ENCODE results near the gene KCNJ5. TPM values are rescaled to one million over a fixed set of nuclear protein-coding genes. Genes with fewer than 3 reads are reported as not detected.

The KCNJ5 gene
- total RNA-seq, 2 donors from 2014 or later, result 0.60 to 1.1 TPM

DNA sequence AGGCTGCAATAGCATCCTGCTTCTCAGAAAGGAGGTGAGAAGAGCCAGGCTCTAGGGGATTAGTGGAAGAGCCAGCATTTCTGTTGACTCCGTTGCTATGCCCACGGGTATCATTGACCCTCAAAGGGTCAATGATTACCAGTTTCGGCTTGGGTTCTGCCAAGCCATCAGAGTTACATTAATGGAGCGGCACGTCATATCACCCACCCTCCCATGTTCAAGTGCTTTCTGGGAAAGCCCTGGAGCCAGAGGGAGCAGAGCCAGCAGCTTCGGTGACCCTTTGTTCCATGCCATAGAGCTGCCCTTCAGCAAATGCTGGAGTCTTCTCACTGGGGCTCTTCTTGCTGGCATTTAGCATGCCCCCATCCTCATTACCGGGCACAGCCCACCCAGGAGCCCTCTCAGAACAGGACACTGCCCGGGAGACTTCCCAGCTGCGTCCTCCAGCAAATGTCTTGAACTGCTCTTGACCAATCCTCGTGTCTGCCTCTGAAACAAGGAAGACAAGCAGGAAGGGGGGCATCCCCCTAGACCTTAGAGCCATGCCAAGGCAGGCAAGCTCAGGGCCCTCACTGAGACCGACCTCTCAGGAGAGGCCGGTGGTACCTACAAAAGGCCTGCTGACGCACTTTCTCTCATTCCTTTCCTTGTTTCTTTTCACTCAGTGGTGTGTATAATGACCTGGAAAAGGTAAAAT, 38.7 kb upstream of the KCNJ5 start:
- H3K27me3 Mint-ChIP-seq (ENCODE audit: insufficient read depth), result peaks cover 14% of the 10 kb centered on the region
- Histone ChIP-seq H3K27ac (ENCODE audit: low read depth, low read length) (no peak overlapping the region), H3K27me3 (ENCODE audit: control insufficient read depth, insufficient read depth, low read length, poor library complexity, severe bottlenecking) (no peaks in the 10 kb centered on the region), H3K9me3 (ENCODE audit: control insufficient read depth, low read length) (no peaks in the 10 kb centered on the region), H3K4me3 (ENCODE audit: low read length) (no peak overlapping the region), H3K4me1 (ENCODE audit: control insufficient read depth, insufficient read depth, low read length) (no peaks in the 10 kb centered on the region), H3K36me3 (ENCODE audit: control insufficient read depth, insufficient read depth, low read length) (no peaks in the 10 kb centered on the region), H3K9ac (ENCODE audit: extremely low read depth, low read length, poor library complexity, severe bottlenecking) (no peak overlapping the region)
- H3K36me3 Mint-ChIP-seq (ENCODE audit: low read depth), result no peaks in the 10 kb centered on the region
- 94 to 99% methylated on average over 9 to 13 of the region's 13 CpGs for WGBS, 2 experiments (ENCODE audit: insufficient coverage in 1 of 2, insufficient read length in 1 of 2)
- DNase-seq, result no peak
- no peak overlapping the region for H3K27ac Mint-ChIP-seq
- no peak overlapping the region for H3K4me3 Mint-ChIP-seq
- no peaks in the 10 kb centered on the region for H3K4me1 Mint-ChIP-seq
- no peaks in the 10 kb centered on the region for H3K9me3 Mint-ChIP-seq
- TF ChIP-seq, protein P1, sequence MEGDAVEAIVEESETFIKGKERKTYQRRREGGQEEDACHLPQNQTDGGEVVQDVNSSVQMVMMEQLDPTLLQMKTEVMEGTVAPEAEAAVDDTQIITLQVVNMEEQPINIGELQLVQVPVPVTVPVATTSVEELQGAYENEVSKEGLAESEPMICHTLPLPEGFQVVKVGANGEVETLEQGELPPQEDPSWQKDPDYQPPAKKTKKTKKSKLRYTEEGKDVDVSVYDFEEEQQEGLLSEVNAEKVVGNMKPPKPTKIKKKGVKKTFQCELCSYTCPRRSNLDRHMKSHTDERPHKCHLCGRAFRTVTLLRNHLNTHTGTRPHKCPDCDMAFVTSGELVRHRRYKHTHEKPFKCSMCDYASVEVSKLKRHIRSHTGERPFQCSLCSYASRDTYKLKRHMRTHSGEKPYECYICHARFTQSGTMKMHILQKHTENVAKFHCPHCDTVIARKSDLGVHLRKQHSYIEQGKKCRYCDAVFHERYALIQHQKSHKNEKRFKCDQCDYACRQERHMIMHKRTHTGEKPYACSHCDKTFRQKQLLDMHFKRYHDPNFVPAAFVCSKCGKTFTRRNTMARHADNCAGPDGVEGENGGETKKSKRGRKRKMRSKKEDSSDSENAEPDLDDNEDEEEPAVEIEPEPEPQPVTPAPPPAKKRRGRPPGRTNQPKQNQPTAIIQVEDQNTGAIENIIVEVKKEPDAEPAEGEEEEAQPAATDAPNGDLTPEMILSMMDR (conservative IDR thresholded peaks at IDR 0.05), result no peak

- Histone ChIP-seq H3K4me3 (ENCODE audit: low read length) (no peak overlapping the region), H3K27ac (ENCODE audit: low read depth, low read length) (no peak overlapping the region), H3K4me1 (ENCODE audit: control insufficient read depth, insufficient read depth, low read length) (no peaks in the 10 kb centered on the region), H3K27me3 (ENCODE audit: control insufficient read depth, insufficient read depth, low read length, poor library complexity, severe bottlenecking) (peaks cover 5% of the 10 kb centered on the region), H3K9me3 (ENCODE audit: control insufficient read depth, low read length) (no peaks in the 10 kb centered on the region), H3K9ac (ENCODE audit: extremely low read depth, low read length, poor library complexity, severe bottlenecking) (no peak overlapping the region), H3K36me3 (ENCODE audit: control insufficient read depth, insufficient read depth, low read length) (no peaks in the 10 kb centered on the region)
- Mint-ChIP-seq H3K27me3 (ENCODE audit: insufficient read depth) (peaks cover 19% of the 10 kb centered on the region), H3K4me1 (no peaks in the 10 kb centered on the region), H3K4me3 (no peak overlapping the region), H3K9me3 (no peaks in the 10 kb centered on the region), H3K36me3 (ENCODE audit: low read depth) (no peaks in the 10 kb centered on the region), H3K27ac (no peak overlapping the region)
- WGBS, 2 experiments (ENCODE audit: insufficient coverage in 1 of 2, insufficient read length in 1 of 2), result 88 to 100% methylated on average over 4 to 5 of the region's 6 CpGs
- TF ChIP-seq, protein P1 (conservative IDR thresholded peaks at IDR 0.05), result no peak
- no peak for DNase-seq
These were observed 37.6 kb upstream of the KCNJ5 start for GRCh38 chr11:128853559-128853958.

DNA sequence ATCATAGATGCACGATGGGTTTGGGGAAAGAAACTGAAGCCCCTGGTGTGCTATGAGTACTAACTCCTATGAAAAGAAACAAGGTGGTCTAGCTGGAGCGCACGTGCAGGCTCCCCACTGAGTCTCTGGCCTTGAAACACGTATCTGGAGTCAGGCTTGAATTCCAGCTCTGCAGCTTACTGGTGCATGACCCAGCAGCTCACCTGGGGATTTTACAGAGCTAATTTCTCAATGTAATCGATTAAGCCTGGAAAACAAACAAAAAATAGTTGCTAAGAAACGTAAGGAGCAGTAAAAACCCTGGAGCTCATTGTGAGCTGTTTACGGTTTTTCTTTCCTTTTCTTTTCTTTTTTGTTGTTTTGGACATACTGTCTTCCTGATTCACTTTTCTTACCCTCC, 36.3 kb upstream of the KCNJ5 start:
- Histone ChIP-seq H3K27ac (ENCODE audit: low read depth, low read length) (no peak overlapping the region), H3K4me3 (ENCODE audit: low read length) (no peak overlapping the region), H3K4me1 (ENCODE audit: control insufficient read depth, insufficient read depth, low read length) (no peaks in the 10 kb centered on the region), H3K27me3 (ENCODE audit: control insufficient read depth, insufficient read depth, low read length, poor library complexity, severe bottlenecking) (peaks cover 5% of the 10 kb centered on the region), H3K36me3 (ENCODE audit: control insufficient read depth, insufficient read depth, low read length) (no peaks in the 10 kb centered on the region), H3K9me3 (ENCODE audit: control insufficient read depth, low read length) (no peaks in the 10 kb centered on the region), H3K9ac (ENCODE audit: extremely low read depth, low read length, poor library complexity, severe bottlenecking) (no peak overlapping the region)
- DNase-seq, result no peak
- H3K36me3 Mint-ChIP-seq (ENCODE audit: low read depth), result no peaks in the 10 kb centered on the region
- TF ChIP-seq, protein P1 (conservative IDR thresholded peaks at IDR 0.05), result no peak
- peaks cover 29% of the 10 kb centered on the region for H3K27me3 Mint-ChIP-seq (ENCODE audit: insufficient read depth)
- no peak overlapping the region for H3K27ac Mint-ChIP-seq
- no peak overlapping the region for H3K4me3 Mint-ChIP-seq
- no peaks in the 10 kb centered on the region for H3K4me1 Mint-ChIP-seq
- 88 to 90% methylated on average over 7 of the region's 7 CpGs for whole genome bisulfite sequencing, 2 experiments (ENCODE audit: insufficient coverage in 1 of 2, insufficient read length in 1 of 2)
- H3K9me3 Mint-ChIP-seq, result no peaks in the 10 kb centered on the region
